HepG2 (cell line): ENCODE measurements around the gene WDR45B. TPM values are rescaled to one million over a fixed set of nuclear protein-coding genes. Genes with fewer than 3 reads are reported as not detected.

Experiments
- ATAC-seq: fragments of 200-7000 bp; cut with Tn5 transposase; 3 replicates; pipeline ENCODE4 v1.9.1; 2020; ENCODE audit warnings: mild to moderate bottlenecking, moderate library complexity
- BruUV-seq: library from RNA; stranded (reverse); fragments of 400-500 nt; replicated peaks from 2 replicates; lab custom pipeline; 2021; lab: Mats Ljungman, UMichigan
- CTCF ChIA-PET: fragments of 300-600 bp; formaldehyde crosslinking; extraction: SDS; loops from one replicate; lab custom pipeline; 2021; ENCODE audit warnings: low total read pairs, inconsistent platforms, low intra/inter-chr PET ratio; lab: Yijun Ruan, JAX
- POLR2A ChIA-PET: fragments of 350-600 bp; sonication (Branson Sonifier 250); formaldehyde crosslinking; loops from one replicate; lab custom pipeline; 2020; ENCODE audit warnings: antibody characterized with exemption, inconsistent platforms; lab: Yijun Ruan, JAX
- DNase-seq: peaks from one replicate; pipeline ENCODE4 v3.0.0-alpha.2; 2015; ENCODE audit warnings: low spot score
- FAIRE-seq: peaks from 3 replicates; lab custom pipeline; 2011; peaks lifted over from hg19 to GRCh38; lab: Jason Lieb, UNC
- H2AFZ ChIP-seq: one replicate; pipeline ENCODE4 v1.6.1; 2011; ENCODE audit warnings: low read length, inconsistent platforms
- H3K27ac ChIP-seq: fragments of 300-600 bp; 3 replicates; pipeline ENCODE4 v1.8.0; 2011; ENCODE audit warnings: mixed run types, mild to moderate bottlenecking, mixed read lengths, low read length, inconsistent platforms; ENCODE audit not compliant: insufficient read depth; ENCODE audit errors: extremely low read length
- H3K27me3 ChIP-seq, 2 experiments: fragments of 200-600 bp in 1 of 2; 2 replicates in 1 of 2; 3 replicates in 1 of 2; pipeline versions ENCODE4 v1.6.0 to v1.8.0; 2011; ENCODE audit warnings: low read length in 2 of 2, mild to moderate bottlenecking in 2 of 2, moderate library complexity in 2 of 2, inconsistent platforms in 1 of 2; ENCODE audit not compliant: insufficient read depth in 2 of 2, control insufficient read depth in 1 of 2
- H3K36me3 ChIP-seq, 2 experiments: fragments of 200-600 bp in 1 of 2; replicated peaks in 1 of 2; 2 replicates in 1 of 2; 3 replicates in 1 of 2; pipeline versions ENCODE4 v1.5.1 to v1.8.0; 2011; ENCODE audit warnings: low read length in 2 of 2, inconsistent platforms in 1 of 2; ENCODE audit not compliant: insufficient read depth in 2 of 2, control insufficient read depth in 1 of 2
- H3K4me1 ChIP-seq: 2 replicates; pipeline ENCODE4 v1.5.1; 2012; ENCODE audit warnings: low read length, inconsistent platforms; ENCODE audit not compliant: insufficient read depth
- H3K4me2 ChIP-seq: 2 replicates; pipeline ENCODE4 v1.6.0; 2011; ENCODE audit warnings: low read depth, low read length, inconsistent platforms
- H3K4me3 ChIP-seq, 3 experiments: fragments of 200-600 bp in 1 of 3; sonication (generic), shearing (Covaris generic) in 1 of 3; replicated peaks in 1 of 3; 2 replicates each; pipeline ENCODE4 v1.5.1; 2011 to 2016; ENCODE audit warnings: low read length in 3 of 3, inconsistent platforms in 2 of 3, low read depth in 2 of 3, mild to moderate bottlenecking in 2 of 3, control low read depth in 1 of 3, mixed read lengths in 1 of 3; ENCODE audit not compliant: insufficient read depth in 1 of 3
- H3K79me2 ChIP-seq: one replicate; pipeline ENCODE4 v1.6.1; 2011; ENCODE audit warnings: low read length, inconsistent platforms; ENCODE audit not compliant: insufficient read depth
- H3K9ac ChIP-seq: 2 replicates; pipeline ENCODE4 v1.6.0; 2011; ENCODE audit warnings: mild to moderate bottlenecking, low read depth, low read length, inconsistent platforms; ENCODE audit not compliant: insufficient read depth
- H3K9me3 ChIP-seq: 2 replicates; pipeline ENCODE4 v1.5.1; 2012; ENCODE audit warnings: mild to moderate bottlenecking, low read length
- H4K20me1 ChIP-seq: 2 replicates; pipeline ENCODE4 v1.6.0; 2011; ENCODE audit warnings: inconsistent platforms, mild to moderate bottlenecking, low read length, moderate library complexity; ENCODE audit not compliant: insufficient read depth
- GPBP1L1 ChIP-seq: sonication (generic); formaldehyde crosslinking; IDR thresholded peaks from 2 replicates; pipeline ENCODE4 v1.5.0; 2020; ENCODE audit warnings: mild to moderate bottlenecking, missing genetic modification reagents
- HINFP ChIP-seq: sonication (generic); formaldehyde crosslinking; IDR thresholded peaks from 2 replicates; pipeline ENCODE4 v1.4.0; 2020; ENCODE audit warnings: low read depth, mild to moderate bottlenecking, missing genetic modification reagents
- IRF2 ChIP-seq: IDR thresholded peaks from 2 replicates; pipeline ENCODE4 v1.6.1; 2018; ENCODE audit warnings: missing genetic modification reagents, missing compliant biosample characterization
- KLF11 ChIP-seq: IDR thresholded peaks from 2 replicates; pipeline ENCODE4 v1.6.1; 2016; ENCODE audit warnings: missing compliant biosample characterization
- NRL ChIP-seq: sonication (generic); formaldehyde crosslinking; IDR thresholded peaks from 2 replicates; pipeline ENCODE4 v1.5.0; 2020; ENCODE audit warnings: missing genetic modification reagents, mild to moderate bottlenecking, moderate library complexity, borderline replicate concordance
- SRSF4 ChIP-seq: fragments of 200-400 bp; formaldehyde crosslinking; IDR thresholded peaks from one replicate; pipeline ENCODE4 v1.6.1; 2018; ENCODE audit warnings: mild to moderate bottlenecking, low read depth, low read length, moderate library complexity; ENCODE audit not compliant: poor library complexity, severe bottlenecking
- ZFP62 ChIP-seq: sonication (generic); formaldehyde crosslinking; IDR thresholded peaks from 2 replicates; pipeline ENCODE4 v1.4.0; 2020; ENCODE audit warnings: missing genetic modification reagents
- ZNF276 ChIP-seq: sonication (generic); formaldehyde crosslinking; IDR thresholded peaks from 2 replicates; pipeline ENCODE4 v1.4.0; 2020; ENCODE audit warnings: mild to moderate bottlenecking, low read depth, missing genetic modification reagents
- ZNF562 ChIP-seq: sonication (generic); formaldehyde crosslinking; IDR thresholded peaks from 2 replicates; pipeline ENCODE4 v1.8.0; 2022; ENCODE audit warnings: missing genetic modification reagents, borderline replicate concordance
- ZNF800 ChIP-seq: sonication (generic); formaldehyde crosslinking; IDR thresholded peaks from 2 replicates; pipeline ENCODE4 v1.4.0; 2020; ENCODE audit warnings: missing genetic modification reagents
- WGBS: methylation state at CpG from one replicate; pipeline ENCODE4 v1.1.6; 2017; ENCODE audit warnings: low lambda C conversion rate; 5-methylcytosine and 5-hydroxymethylcytosine counted together
- in situ Hi-C: cut with HindIII; loops from 2 replicates; pipeline ENCODE4 v1.10.0; 2017; ENCODE audit warnings: low pct_unique_long_range_greater_than_20kb; ENCODE audit not compliant: extremely low pct_ligation_motif_present
- intact Hi-C: fragments of 100-400 bp; cut with micrococcal nuclease; formaldehyde crosslinking; loops from one replicate; pipeline ENCODE4 v1.10.0; 2022; ENCODE audit not compliant: unreplicated experiment
- polyA plus RNA-seq, 8 experiments: library from polyadenylated mRNA; depleted of rRNA in 3 of 8; stranded (reverse) in 7 of 8; unstranded in 1 of 8; fragments of >200 nt; fragmentation: Illumina TruSeq in 4 of 8; extraction: Trizol in 4 of 8; gene quantifications; 2 replicates each; pipeline versions ENCODE4 v1.2.1 to v1.2.3, GENCODE V29; 2011 to 2016; ENCODE audit warnings: low read depth in 4 of 8, missing spikeins in 1 of 8, mixed read lengths in 1 of 8; ENCODE audit not compliant: insufficient read depth in 1 of 8
- total RNA-seq, 5 experiments: library from RNA; depleted of rRNA; stranded (reverse); fragments of >200 nt; fragmentation: Illumina TruSeq; extraction: Trizol; gene quantifications; 2 replicates each; pipeline ENCODE4 v1.2.3, GENCODE V29; 2016; ENCODE audit warnings: low read depth in 1 of 5

Gene WDR45B
- total and polyA plus RNA-seq, 2 of the 13 experiments (the other 11 are each of a cell fraction or from before 2014, with no cell fraction given) = 86.2 to 155 TPM

- Histone ChIP-seq H3K27ac (no peak overlapping the region), H2AFZ (no peak overlapping the region), H3K4me1 (peaks cover 27% of the 10 kb centered on the region), H4K20me1 (no peaks in the 10 kb centered on the region), H3K9me3 (peaks cover 8% of the 10 kb centered on the region), H3K36me3 (no peaks in the 10 kb centered on the region), H3K9ac (no peak overlapping the region), H3K4me3 (no peak overlapping the region), H3K27me3 (no peaks in the 10 kb centered on the region), H3K79me2 (no peaks in the 10 kb centered on the region), H3K4me2 (no peak overlapping the region)
- DNase-seq = no peak
- TF ChIP-seq ZNF562 (no peak), ZFP62 (no peak), NRL (no peak), GPBP1L1 (CRISPR knock-in tag) (no peak), KLF11 (CRISPR knock-in tag) (no peak), ZNF800 (CRISPR knock-in tag) (no peak), SRSF4 (no peak), IRF2 (CRISPR knock-in tag) (no peak), HINFP (CRISPR knock-in tag) (no peak), ZNF276 (no peak)
- in situ Hi-C loops (no loop called here), intact Hi-C loops (no loop called here)
- POLR2A ChIA-PET = no interaction called here
- FAIRE-seq = no peak
- no TSS peak for BruUV-seq
- WGBS = 79% methylated on average over 3 of the region's 3 CpGs
- ATAC-seq = no peak
- CTCF ChIA-PET = no interaction called here
Observed at GRCh38 chr17:82681547-82681946, 33.3 kb upstream of the WDR45B start.
